T47D (cell line): Measurements from ENCODE around the gene RAP1GAP.
A peak's percentile ranks its signal among the peaks of the same experiment; 100 is the strongest.
"Not testable (repeated sequence)": the region's sequence is repeated elsewhere in the genome, so short reads cannot be mapped to it uniquely, and the experiment has no call there.

Experiments used
- DNase-seq, 2 experiments: peaks; one replicate each; pipeline versions ENCODE4 v3.0.0 to v3.0.0-alpha.2; 2011 to 2012; ENCODE audit warnings: low read depth in 1 of 2, low spot score in 1 of 2
- JUND ChIP-seq: IDR thresholded peaks from 2 replicates; pipeline ENCODE4 v1.6.1; 2012; ENCODE audit warnings: low read depth
- in situ Hi-C: cut with HindIII; loops from 2 replicates; pipeline ENCODE4 v1.10.0; 2016; ENCODE audit warnings: low sequenced_read_pairs, low pct_unique_long_range_greater_than_20kb

The RAP1GAP gene

GRCh38 chr1:21631944-21632887, 36.9 kb downstream of the RAP1GAP start:
- TF ChIP-seq JUND: no peak
- DNase-seq: no peak

GRCh38 chr1:21631590-21631943, 37.6 kb downstream of the RAP1GAP start:
- DNase-seq, in situ Hi-C loops: not testable (repeated sequence)

More at GRCh38 chr1:21631944-21632887, 36.9 kb downstream of the RAP1GAP start:
- in situ Hi-C loops: no loop called here

GRCh38 chr1:21630571-21631343, 38.4 kb downstream of the RAP1GAP start:
- no peak for TF ChIP-seq JUND
- no peak for DNase-seq
- in situ Hi-C loops: no loop called here

- in situ Hi-C loops: no loop called here
- no peak for DNase-seq
- no peak for TF ChIP-seq JUND
These were observed 39.2 kb downstream of the RAP1GAP start for GRCh38 chr1:21629971-21630370.

DNA sequence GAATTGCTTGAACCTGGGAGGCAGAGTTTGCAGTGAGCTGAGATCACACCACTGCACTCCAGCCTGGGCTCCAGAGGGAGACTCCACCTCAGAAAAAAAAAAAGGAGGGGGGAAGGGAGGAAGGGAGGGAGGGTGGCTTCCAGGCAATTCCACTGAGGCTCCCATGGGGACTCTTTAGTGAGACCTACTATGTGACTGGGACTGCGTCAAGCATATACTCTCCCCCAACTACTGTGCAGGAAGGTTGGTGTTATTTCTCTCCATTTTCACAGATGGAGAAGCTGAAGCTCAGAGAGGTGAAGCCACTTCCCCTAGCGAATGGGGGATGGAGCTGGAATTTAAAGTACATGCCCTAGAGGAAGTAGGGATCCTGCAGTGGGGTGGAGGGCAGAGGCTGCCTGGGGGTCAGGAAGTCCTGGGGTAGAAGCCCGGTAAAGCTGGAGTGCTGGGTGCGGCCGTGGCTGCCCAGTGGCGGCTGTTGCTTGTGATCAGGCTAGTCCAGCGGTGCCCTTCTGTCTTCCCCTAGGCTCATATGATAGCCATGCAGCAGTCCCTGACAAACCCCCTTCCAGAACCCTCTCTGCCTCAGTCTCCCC, 40.3 kb downstream of the RAP1GAP start:
- TF ChIP-seq JUND: no peak
- no peak for DNase-seq
- in situ Hi-C loops: no loop called here

GRCh38 chr1:21626921-21627339, 42.2 kb downstream of the RAP1GAP start:
- in situ Hi-C loops: no loop called here
- no peak for TF ChIP-seq JUND
- peak in 1 of 2 experiments; percentile 47 for DNase-seq

DNA sequence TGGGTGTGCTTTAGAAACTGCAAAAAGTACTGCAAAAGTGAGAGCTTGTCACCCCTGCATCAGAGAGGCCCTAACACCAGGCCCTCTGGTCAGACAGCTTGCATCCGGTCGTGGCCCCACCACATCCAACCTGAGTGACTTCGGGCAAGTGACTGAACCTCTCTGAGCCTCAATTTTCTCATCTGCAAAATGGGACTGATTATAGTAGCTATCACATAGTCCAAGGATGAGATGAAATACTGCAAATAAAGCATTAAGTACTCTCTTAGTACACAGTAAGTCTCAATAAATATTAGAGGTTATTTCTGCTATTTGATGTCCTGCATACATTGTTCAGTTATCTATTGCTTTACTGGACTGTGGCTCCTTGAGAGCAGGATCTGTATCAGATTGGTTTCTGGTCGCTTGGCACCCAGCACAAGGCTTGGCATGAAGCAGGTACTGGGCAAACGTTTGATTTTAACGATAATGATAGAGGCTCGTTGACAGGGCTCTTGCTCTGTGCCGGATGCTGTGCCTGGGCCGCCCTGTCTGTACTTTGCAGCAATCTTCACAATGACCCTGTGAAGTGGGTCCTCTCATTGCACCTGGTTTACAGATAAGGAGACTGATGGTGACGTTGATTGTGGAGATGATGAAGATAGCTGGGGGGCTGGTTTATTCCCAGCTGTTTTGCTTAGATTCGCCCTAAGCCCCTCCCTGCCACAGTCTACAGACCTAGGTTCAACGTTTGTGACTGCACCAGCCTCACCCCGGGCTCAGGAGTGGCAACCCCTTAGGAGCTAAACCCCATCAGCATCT, 43.6 kb downstream of the RAP1GAP start:
- no peak for DNase-seq
- in situ Hi-C loops: no loop called here
- no peak for TF ChIP-seq JUND

GRCh38 chr1:21624571-21625389, 44.4 kb downstream of the RAP1GAP start:
- no peak for TF ChIP-seq JUND
- DNase-seq: no peak
- in situ Hi-C loops: no loop called here

DNA sequence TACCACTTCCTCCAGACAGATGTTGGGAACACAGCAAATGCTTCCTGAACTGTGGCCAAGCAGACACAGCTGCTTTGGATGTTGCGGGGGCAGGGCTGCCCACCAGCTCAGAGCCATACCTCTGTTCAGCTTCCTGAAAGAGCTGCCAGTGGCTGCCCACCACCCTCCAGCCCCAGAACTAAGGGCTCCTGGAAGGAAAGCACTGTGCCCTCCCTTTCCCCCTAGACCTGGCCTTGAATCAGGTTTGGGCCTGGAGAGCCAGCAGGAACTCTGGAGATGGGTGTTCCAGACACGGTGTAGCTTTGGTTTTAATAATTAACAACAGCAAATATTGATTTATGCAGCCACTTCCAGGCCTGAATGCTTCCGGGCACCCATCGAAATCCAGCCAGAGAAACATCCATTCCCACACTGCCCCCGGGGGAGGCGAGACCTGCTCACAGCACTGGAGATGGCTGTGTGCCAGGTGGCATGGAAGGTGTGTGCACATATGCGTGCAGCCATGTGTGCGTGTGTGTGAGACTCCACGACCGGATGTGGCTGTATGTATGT, 45.7 kb downstream of the RAP1GAP start:
- in situ Hi-C loops: no loop called here

GRCh38 chr1:21622466-21623315, 46.5 kb downstream of the RAP1GAP start:
- peak; percentile 59 to 72 for DNase-seq
- in situ Hi-C loops: no loop called here
- no peak for TF ChIP-seq JUND

More for the DNA sequence above, 45.7 kb downstream of the RAP1GAP start:
- DNase-seq: peak in 1 of 2 experiments; percentile 75
- TF ChIP-seq JUND: no peak
